Hepatocyte (in vitro differentiated cells): ENCODE measurements around the gene RIMBP3C.

Source experiments
- CTCF ChIP-seq: fragments of 200-600 bp; sonication (generic); IDR thresholded peaks from 2 replicates; pipeline ENCODE4 v1.5.1; 2016; ENCODE audit warnings: antibody characterized with exemption, mild to moderate bottlenecking; ENCODE audit not compliant: poor library complexity
- EZH2 ChIP-seq: fragments of 200-600 bp; sonication (generic); IDR thresholded peaks from 2 replicates; pipeline ENCODE4 v1.6.1; 2016; ENCODE audit warnings: antibody characterized with exemption, mild to moderate bottlenecking, borderline replicate concordance

GRCh38 chr22:21594865-21595452, 43.7 kb upstream of the RIMBP3C start:
- no peak for TF ChIP-seq EZH2
- TF ChIP-seq CTCF: no peak
